HFF-Myc (cell line): ENCODE data around the gene DEPDC5.

Experiments used
- DNase-seq: peaks from one replicate; pipeline ENCODE4 v3.0.0-alpha.2; 2011; ENCODE audit warnings: low read depth; ENCODE audit errors: extremely low read depth
- H3K4me3 ChIP-seq: replicated peaks from 2 replicates; pipeline ENCODE4 v1.5.1; 2011; ENCODE audit warnings: low read depth, mild to moderate bottlenecking, control low read depth, low read length
- CTCF ChIP-seq: IDR thresholded peaks from 2 replicates; pipeline ENCODE4 v1.5.1; 2012; ENCODE audit warnings: mild to moderate bottlenecking, low read depth, low read length, control low read depth; ENCODE audit errors: missing control alignments

DEPDC5 gene

GRCh38 chr22:31909977-31910376 is 156.2 kb downstream of the DEPDC5 start:
- TF ChIP-seq CTCF = no peak
- no peak overlapping the region for H3K4me3 ChIP-seq
- DNase-seq = no peak

GRCh38 chr22:31911565-31912406 is 158.0 kb downstream of the DEPDC5 start:
- no peak for TF ChIP-seq CTCF
- H3K4me3 ChIP-seq = no peak overlapping the region
- DNase-seq = no peak

GRCh38 chr22:31912407-31912743 is 158.6 kb downstream of the DEPDC5 start:
- DNase-seq = no peak
- TF ChIP-seq CTCF = no peak

GRCh38 chr22:31915586-31915985 is 161.8 kb downstream of the DEPDC5 start:
- DNase-seq = no peak

More at GRCh38 chr22:31912407-31912743, 158.6 kb downstream of the DEPDC5 start:
- H3K4me3 ChIP-seq = no peak overlapping the region

DNA sequence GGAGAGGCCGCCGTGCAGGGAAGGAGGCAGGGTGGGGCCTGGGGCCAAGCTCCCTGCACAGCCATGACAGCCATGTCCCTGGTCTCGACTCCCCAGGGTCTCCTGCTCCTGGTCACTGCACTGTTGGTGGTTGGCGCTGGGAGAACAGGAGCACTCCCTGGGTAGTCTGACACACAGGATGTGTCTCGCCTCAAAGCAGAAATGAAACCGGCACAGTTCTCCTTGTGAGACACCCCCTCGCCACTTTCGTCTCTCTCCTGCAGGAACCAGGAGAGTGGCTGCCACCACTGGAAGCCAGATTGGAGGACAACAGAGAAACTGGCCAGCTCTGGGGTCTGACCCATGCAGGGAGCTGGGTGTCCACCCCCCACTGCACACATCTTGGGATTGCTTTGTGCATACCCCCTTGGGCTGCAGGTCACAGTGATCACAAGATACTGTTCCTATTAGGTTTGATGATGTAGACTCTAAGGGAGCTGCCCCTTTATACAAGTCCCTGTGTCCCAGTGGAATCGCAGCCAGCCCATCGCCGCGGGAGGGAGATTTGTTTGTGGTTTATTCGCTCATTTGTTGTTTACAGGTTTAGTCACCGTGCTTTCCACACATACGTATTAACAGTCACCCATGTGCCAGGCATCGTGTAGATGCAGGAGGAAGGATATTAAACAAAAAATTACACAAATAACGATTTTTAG is 163.6 kb downstream of the DEPDC5 start:
- no peak for DNase-seq
- TF ChIP-seq CTCF = no peak
- no peak overlapping the region for H3K4me3 ChIP-seq

More at GRCh38 chr22:31915586-31915985, 161.8 kb downstream of the DEPDC5 start:
- no peak overlapping the region for H3K4me3 ChIP-seq
- TF ChIP-seq CTCF = no peak

- no peak overlapping the region for H3K4me3 ChIP-seq
- no peak for TF ChIP-seq CTCF
- DNase-seq = no peak
These were observed 165.9 kb downstream of the DEPDC5 start for GRCh38 chr22:31919730-31920129.

DNA sequence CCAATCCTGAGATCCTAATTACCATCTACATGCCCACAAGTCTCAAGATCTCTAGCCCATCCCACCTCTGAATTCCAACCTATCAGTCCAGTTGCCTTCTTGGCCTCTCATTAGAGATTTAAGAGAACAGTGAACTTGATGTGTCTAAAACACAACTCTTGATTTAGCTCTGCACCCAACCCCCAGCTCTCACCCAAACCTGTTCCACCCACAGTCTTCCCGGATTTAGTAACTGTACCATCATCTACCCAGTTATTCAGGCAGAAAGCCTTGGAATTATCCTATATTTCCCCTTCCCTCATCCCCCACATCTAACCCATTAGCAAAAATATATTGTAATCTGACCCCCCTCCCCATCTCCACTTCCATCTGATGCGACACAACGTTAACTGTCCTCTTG is 166.5 kb downstream of the DEPDC5 start:
- H3K4me3 ChIP-seq = no peak overlapping the region
- DNase-seq = no peak
- no peak for TF ChIP-seq CTCF
